ENCODE results near the gene ZNF22.

The ZNF22 gene

GRCh38 chr10:45044290-45044689 is 43.6 kb downstream of the ZNF22 start:
- no peak for DNase-seq (ENCODE audit: low read depth)
- in situ Hi-C loops (cut with HindIII; ENCODE audit: low sequenced_read_pairs), result no loop called here
- no peak for TF ChIP-seq CTCF (IDR thresholded peaks at IDR 0.05; ENCODE audit: low read depth, low read length, missing control alignments)
- H3K4me3 ChIP-seq (ENCODE audit: low read depth, low read length), result no peak overlapping the region

- H3K4me3 ChIP-seq (ENCODE audit: low read depth, low read length), result no peak overlapping the region
- in situ Hi-C loops (cut with HindIII; ENCODE audit: low sequenced_read_pairs), result no loop called here
- no peak for TF ChIP-seq CTCF (IDR thresholded peaks at IDR 0.05; ENCODE audit: low read depth, low read length, missing control alignments)
- DNase-seq (ENCODE audit: low read depth), result no peak
These were observed 50.0 kb downstream of the ZNF22 start for GRCh38 chr10:45050551-45051235.

- no peak overlapping the region for H3K4me3 ChIP-seq (ENCODE audit: low read depth, low read length)
- in situ Hi-C loops (cut with HindIII; ENCODE audit: low sequenced_read_pairs), result no loop called here
- no peak for DNase-seq (ENCODE audit: low read depth)
These were observed 52.0 kb downstream of the ZNF22 start for GRCh38 chr10:45052700-45053099.

GRCh38 chr10:45053569-45054100 is 52.9 kb downstream of the ZNF22 start:
- in situ Hi-C loops (cut with HindIII; ENCODE audit: low sequenced_read_pairs), result no loop called here
- no peak for TF ChIP-seq CTCF (IDR thresholded peaks at IDR 0.05; ENCODE audit: low read depth, low read length, missing control alignments)
- no peak for DNase-seq (ENCODE audit: low read depth)
- H3K4me3 ChIP-seq (ENCODE audit: low read depth, low read length), result no peak overlapping the region

More at GRCh38 chr10:45052700-45053099, 52.0 kb downstream of the ZNF22 start:
- no peak for TF ChIP-seq CTCF (IDR thresholded peaks at IDR 0.05; ENCODE audit: low read depth, low read length, missing control alignments)
